ENCODE measurements around the gene AQP9.
A peak's percentile ranks its signal among the peaks of the same experiment; 100 is the strongest.
"Not testable (repeated sequence)": the region's sequence is repeated elsewhere in the genome, so short reads cannot be mapped to it uniquely, and the experiment has no call there.

Gene AQP9

GRCh38 chr15:58182460-58183163 is 44.4 kb downstream of the AQP9 start:
- DNase-seq: peak; percentile 31 to 40

GRCh38 chr15:58185439-58185838 is 47.3 kb downstream of the AQP9 start:
- DNase-seq: no peak

GRCh38 chr15:58189148-58189811 is 51.1 kb downstream of the AQP9 start:
- no peak for DNase-seq

- no peak for DNase-seq
These were observed 52.2 kb downstream of the AQP9 start for GRCh38 chr15:58190419-58190818.

- not testable (repeated sequence) for DNase-seq
These were observed 55.5 kb downstream of the AQP9 start for GRCh38 chr15:58193636-58194035.

GRCh38 chr15:58200739-58201138 is 62.6 kb downstream of the AQP9 start:
- no peak for DNase-seq

GRCh38 chr15:58201516-58201915 is 63.3 kb downstream of the AQP9 start:
- no peak for DNase-seq

- DNase-seq: no peak
These were observed 65.4 kb downstream of the AQP9 start for GRCh38 chr15:58203537-58203936.

GRCh38 chr15:58206151-58206550 is 68.0 kb downstream of the AQP9 start:
- DNase-seq: no peak

- DNase-seq: not testable (repeated sequence)
These were observed 70.0 kb downstream of the AQP9 start for GRCh38 chr15:58208217-58208616.

GRCh38 chr15:58209007-58209481 is 70.9 kb downstream of the AQP9 start:
- DNase-seq: not testable (repeated sequence)

- not testable (repeated sequence) for DNase-seq
These were observed 71.8 kb downstream of the AQP9 start for GRCh38 chr15:58210031-58210430.

GRCh38 chr15:58212909-58213526 is 74.8 kb downstream of the AQP9 start:
- peak; percentile 28 to 46 for DNase-seq

- no peak for DNase-seq
These were observed 75.6 kb downstream of the AQP9 start for GRCh38 chr15:58213587-58214338.

- no peak for DNase-seq
These were observed 76.6 kb downstream of the AQP9 start for GRCh38 chr15:58214591-58215340.

GRCh38 chr15:58217460-58217859 is 79.3 kb downstream of the AQP9 start:
- DNase-seq: no peak

GRCh38 chr15:58221591-58222241 is 83.5 kb downstream of the AQP9 start:
- DNase-seq: peak; percentile 18 to 41

GRCh38 chr15:58222679-58223078 is 84.5 kb downstream of the AQP9 start:
- no peak for DNase-seq

- DNase-seq: no peak
These were observed 85.3 kb downstream of the AQP9 start for GRCh38 chr15:58223432-58223831.

- no peak for DNase-seq
These were observed 85.9 kb downstream of the AQP9 start for GRCh38 chr15:58224068-58224467.

GRCh38 chr15:58227706-58228543 is 89.7 kb downstream of the AQP9 start:
- peak; percentile 52 to 59 for DNase-seq

Data from AML-193 (cell line).